Common myeloid progenitor, CD34-positive (primary cell): ENCODE data around the gene PPP2R2B.
A peak's percentile ranks its signal among the peaks of the same experiment; 100 is the strongest.

Experiments
- CTCF ChIA-PET: fragments of 350-600 bp; sonication (Branson Sonifier 250); formaldehyde crosslinking; loops from one replicate; lab custom pipeline; 2021; ENCODE audit warnings: antibody characterized with exemption; lab: Charles Lee
- POLR2A ChIA-PET: fragments of 350-600 bp; sonication (Branson Sonifier 250); formaldehyde crosslinking; loops from one replicate; lab custom pipeline; 2021; ENCODE audit warnings: antibody characterized with exemption; lab: Charles Lee
- DNase-seq, 3 donors: peaks; one replicate each; pipeline versions ENCODE4 v3.0.0 to v3.0.0-alpha.2; 2013
- H3K27ac ChIP-seq, 2 experiments: 1 replicate in 1 of 2; 2 replicates in 1 of 2; pipeline ENCODE4 v1.7.0; 2013; ENCODE audit warnings: inconsistent platforms in 2 of 2, low read length in 2 of 2, mild to moderate bottlenecking in 2 of 2, low read depth in 1 of 2, moderate library complexity in 1 of 2; ENCODE audit not compliant: severe bottlenecking in 2 of 2, insufficient read depth in 1 of 2, poor library complexity in 1 of 2
- H3K27me3 ChIP-seq, 5 experiments: replicated peaks in 2 of 5; 1 replicate in 3 of 5; 2 replicates in 2 of 5; pipeline versions ENCODE4 v1.6.1 to v1.7.0; 2013; ENCODE audit warnings: low read length in 4 of 5, mild to moderate bottlenecking in 2 of 5, moderate library complexity in 2 of 5, inconsistent platforms in 1 of 5; ENCODE audit not compliant: insufficient read depth in 5 of 5, control insufficient read depth in 4 of 5
- H3K36me3 ChIP-seq, 4 experiments: 1 replicate in 2 of 4; 2 replicates in 2 of 4; pipeline versions ENCODE4 v1.6.1 to v1.7.0; 2013; ENCODE audit warnings: low read length in 3 of 4, control low read depth in 1 of 4, mild to moderate bottlenecking in 1 of 4; ENCODE audit not compliant: control insufficient read depth in 4 of 4, insufficient read depth in 4 of 4
- H3K4me1 ChIP-seq, 4 experiments: 1 replicate in 3 of 4; 2 replicates in 1 of 4; pipeline versions ENCODE4 v1.6.1 to v1.7.1; 2013; ENCODE audit warnings: low read length in 3 of 4, mild to moderate bottlenecking in 3 of 4, control low read depth in 1 of 4, inconsistent platforms in 1 of 4, moderate library complexity in 1 of 4; ENCODE audit not compliant: control insufficient read depth in 4 of 4, insufficient read depth in 4 of 4; ENCODE audit errors: control extremely low read depth in 1 of 4
- H3K4me3 ChIP-seq, 7 experiments: 1 replicate in 4 of 7; 2 replicates in 3 of 7; pipeline versions ENCODE4 v1.5.1 to v1.7.0; 2013; ENCODE audit warnings: mild to moderate bottlenecking in 7 of 7, low read length in 6 of 7, moderate library complexity in 6 of 7, inconsistent platforms in 2 of 7, low read depth in 2 of 7, control low read depth in 1 of 7; ENCODE audit not compliant: insufficient read depth in 4 of 7, control insufficient read depth in 1 of 7; ENCODE audit errors: extremely low read depth in 1 of 7
- H3K9me3 ChIP-seq, 5 experiments: 1 replicate in 4 of 5; 2 replicates in 1 of 5; pipeline versions ENCODE4 v1.6.1 to v1.7.1; 2013; ENCODE audit warnings: low read length in 4 of 5, mild to moderate bottlenecking in 2 of 5, inconsistent platforms in 1 of 5, low read depth in 1 of 5, moderate library complexity in 1 of 5; ENCODE audit not compliant: control insufficient read depth in 4 of 5, insufficient read depth in 2 of 5; ENCODE audit errors: control extremely low read depth in 1 of 5
- WGBS: methylation state at CpG from one replicate; pipeline ENCODE4 v1.1.5; 2013; ENCODE audit not compliant: insufficient coverage; 5-methylcytosine and 5-hydroxymethylcytosine counted together

The PPP2R2B gene

GRCh38 chr5:146888351-146888978 lies 9.9 kb upstream of the PPP2R2B start:
- 94% methylated on average over 2 of the region's 3 CpGs for WGBS
- CTCF ChIA-PET: no interaction called here
- Histone ChIP-seq H3K4me3 (no peak overlapping the region), H3K27ac (no peak overlapping the region), H3K4me1 (peaks cover 5 to 20% (median 9%) of the 10 kb centered on the region in 4 experiments), H3K36me3 (no peaks in the 10 kb centered on the region), H3K9me3 (no peaks in the 10 kb centered on the region), H3K27me3 (no peaks in the 10 kb centered on the region)
- POLR2A ChIA-PET: no interaction called here
- DNase-seq: no peak

- POLR2A ChIA-PET: no interaction called here
- CTCF ChIA-PET: interaction anchor here (0.5 kb wide), 1 partner anchor 696 kb away, joined by 3 read pairs; no protein-coding TSS in a partner anchor
These were observed 5.6 kb upstream of the PPP2R2B start for GRCh38 chr5:146884066-146884626.

GRCh38 chr5:146883511-146883910 lies 5.0 kb upstream of the PPP2R2B start:
- peaks cover 0 to 9% (median 5%) of the 10 kb centered on the region in 5 experiments for H3K27me3 ChIP-seq
- ChIA-PET POLR2A (no interaction called here), CTCF (no interaction called here)
- WGBS: 92% methylated on average over 2 of the region's 2 CpGs
- peaks cover 0 to 7% (median 5%) of the 10 kb centered on the region in 4 experiments for H3K4me1 ChIP-seq
- no peak overlapping the region for H3K4me3 ChIP-seq
- H3K27ac ChIP-seq: no peak overlapping the region
- H3K9me3 ChIP-seq: no peaks in the 10 kb centered on the region
- H3K36me3 ChIP-seq: no peaks in the 10 kb centered on the region
- DNase-seq: no peak

More at GRCh38 chr5:146884066-146884626, 5.6 kb upstream of the PPP2R2B start:
- Histone ChIP-seq H3K9me3 (no peaks in the 10 kb centered on the region), H3K4me1 (peaks cover 0 to 2% (median 0%) of the 10 kb centered on the region in 4 experiments), H3K4me3 (no peak overlapping the region), H3K36me3 (no peaks in the 10 kb centered on the region), H3K27ac (no peak overlapping the region), H3K27me3 (peaks cover 0 to 4% (median under 1%) of the 10 kb centered on the region in 5 experiments)
- no peak for DNase-seq
- WGBS: 100% methylated on average over 3 of the region's 5 CpGs

- no peak overlapping the region for H3K4me3 ChIP-seq
- no peaks in the 10 kb centered on the region for H3K9me3 ChIP-seq
- CTCF ChIA-PET: no interaction called here
- H3K27ac ChIP-seq: no peak overlapping the region
- peak in 2 of 3 donors; percentile 55 to 61 for DNase-seq
- peaks cover 0 to 21% (median 15%) of the 10 kb centered on the region in 4 experiments for H3K4me1 ChIP-seq
- no peaks in the 10 kb centered on the region for H3K36me3 ChIP-seq
- WGBS: 26% methylated on average over 3 of the region's 7 CpGs
- POLR2A ChIA-PET: no interaction called here
- peaks cover 0 to 12% (median 7%) of the 10 kb centered on the region in 5 experiments for H3K27me3 ChIP-seq
These were observed 2.4 kb upstream of the PPP2R2B start for GRCh38 chr5:146880966-146881365.

- Histone ChIP-seq H3K27ac (no peak overlapping the region), H3K4me3 (peak overlapping the region; percentile 51 to 90 (median 76)), H3K27me3 (peaks cover 0 to 16% (median 7%) of the 10 kb centered on the region in 5 experiments), H3K9me3 (no peaks in the 10 kb centered on the region), H3K36me3 (no peaks in the 10 kb centered on the region), H3K4me1 (peaks cover 0 to 21% (median 15%) of the 10 kb centered on the region in 4 experiments)
- ChIA-PET POLR2A (interaction anchor here (0.6 kb wide), 1 partner anchor 202 kb away, joined by 3 read pairs; no protein-coding TSS in a partner anchor), CTCF (interaction anchor here (0.6 to 1.7 kb wide), 5 partner anchors 23 to 695 kb away, joined by 3 to 5 read pairs (median 3); partner anchors contain the start of gene LARS1)
- under 1% methylated on average over 42 of the region's 59 CpGs for WGBS
- peak in 2 of 3 donors; percentile 59 to 72 for DNase-seq
These were observed 628 bp downstream of the PPP2R2B start for GRCh38 chr5:146877783-146878475.

GRCh38 chr5:146877178-146877681 lies 1.3 kb downstream of the PPP2R2B start:
- DNase-seq: peak in 2 of 3 donors; percentile 15 to 43
- H3K4me3 ChIP-seq: peak overlapping the region; percentile 51 to 90 (median 76)
- ChIA-PET POLR2A (no interaction called here), CTCF (interaction anchor here (1.2 kb wide), 1 partner anchor 53 kb away, joined by 3 read pairs; no protein-coding TSS in a partner anchor)
- H3K4me1 ChIP-seq: peaks cover 0 to 21% (median 15%) of the 10 kb centered on the region in 4 experiments
- WGBS: 1% methylated on average over 12 of the region's 14 CpGs
- H3K36me3 ChIP-seq: no peaks in the 10 kb centered on the region
- H3K27ac ChIP-seq: no peak overlapping the region
- H3K9me3 ChIP-seq: no peaks in the 10 kb centered on the region
- H3K27me3 ChIP-seq: peaks cover 0 to 16% (median 7%) of the 10 kb centered on the region in 5 experiments
